RWPE2 (cell line): ENCODE results near the gene SUN2.

ENCODE experiments used
- ATAC-seq: fragments of 200-7000 bp; cut with Tn5 transposase; 3 replicates; pipeline ENCODE4 v1.9.1; 2021; ENCODE audit warnings: low read depth
- DNase-seq: peaks from one replicate; pipeline ENCODE4 v3.0.0-alpha.2; 2020; ENCODE audit warnings: low spot score
- H3K27ac ChIP-seq: fragments of 450-650 bp; 2 replicates; pipeline ENCODE4 v1.5.1; 2017; ENCODE audit warnings: mild to moderate bottlenecking; ENCODE audit not compliant: poor library complexity, severe bottlenecking
- H3K27me3 ChIP-seq: fragments of 250-450 bp; sonication (Bioruptor Pico); 2 replicates; pipeline ENCODE4 v1.5.1; 2021; ENCODE audit warnings: mild to moderate bottlenecking, moderate library complexity; ENCODE audit not compliant: insufficient read depth, poor library complexity, severe bottlenecking
- H3K36me3 ChIP-seq: fragments of 250-450 bp; sonication (Bioruptor Pico); 2 replicates; pipeline ENCODE4 v1.5.1; 2020; ENCODE audit warnings: low read depth, mild to moderate bottlenecking, moderate library complexity
- H3K4me1 ChIP-seq: fragments of 250-450 bp; sonication (Bioruptor Pico); 2 replicates; pipeline ENCODE4 v1.5.1; 2021; ENCODE audit warnings: mild to moderate bottlenecking, moderate library complexity; ENCODE audit not compliant: insufficient read depth, poor library complexity, severe bottlenecking
- H3K4me3 ChIP-seq: fragments of 250-450 bp; sonication (Bioruptor Pico); 2 replicates; pipeline ENCODE4 v1.5.1; 2021; ENCODE audit warnings: mild to moderate bottlenecking, moderate library complexity; ENCODE audit not compliant: severe bottlenecking
- H3K9me3 ChIP-seq: fragments of 250-450 bp; sonication (Bioruptor Pico); 2 replicates; pipeline ENCODE4 v1.5.1; 2021; ENCODE audit warnings: mild to moderate bottlenecking, moderate library complexity; ENCODE audit not compliant: severe bottlenecking
- CTCF ChIP-seq: fragments of 450-650 bp; IDR thresholded peaks from one replicate; pipeline ENCODE4 v1.5.1; 2017; ENCODE audit warnings: mild to moderate bottlenecking, moderate library complexity; ENCODE audit not compliant: poor library complexity, severe bottlenecking

The SUN2 gene

GRCh38 chr22:38744981-38745380 is 10.8 kb downstream of the SUN2 start:
- TF ChIP-seq CTCF: no peak
- Histone ChIP-seq H3K27ac (no peak overlapping the region), H3K4me1 (peaks cover 6% of the 10 kb centered on the region), H3K9me3 (no peaks in the 10 kb centered on the region), H3K27me3 (no peaks in the 10 kb centered on the region), H3K36me3 (peaks cover 91% of the 10 kb centered on the region), H3K4me3 (no peak overlapping the region)
- DNase-seq: no peak
- no peak for ATAC-seq

GRCh38 chr22:38742176-38742942 is 13.4 kb downstream of the SUN2 start:
- no peak for ATAC-seq

GRCh38 chr22:38741576-38741975 is 14.2 kb downstream of the SUN2 start:
- Histone ChIP-seq H3K4me3 (no peak overlapping the region), H3K36me3 (peaks cover 94% of the 10 kb centered on the region), H3K27me3 (no peaks in the 10 kb centered on the region), H3K4me1 (no peaks in the 10 kb centered on the region), H3K27ac (no peak overlapping the region), H3K9me3 (no peaks in the 10 kb centered on the region)
- ATAC-seq: no peak
- no peak for DNase-seq
- TF ChIP-seq CTCF: no peak

More at GRCh38 chr22:38742176-38742942, 13.4 kb downstream of the SUN2 start:
- Histone ChIP-seq H3K4me1 (no peaks in the 10 kb centered on the region), H3K27me3 (no peaks in the 10 kb centered on the region), H3K36me3 (peaks cover 93% of the 10 kb centered on the region), H3K4me3 (no peak overlapping the region), H3K27ac (no peak overlapping the region), H3K9me3 (no peaks in the 10 kb centered on the region)
- TF ChIP-seq CTCF: no peak
- DNase-seq: no peak

- no peak for DNase-seq
- TF ChIP-seq CTCF: no peak
- Histone ChIP-seq H3K36me3 (peaks cover 96% of the 10 kb centered on the region), H3K9me3 (no peaks in the 10 kb centered on the region), H3K27me3 (no peaks in the 10 kb centered on the region), H3K4me3 (no peak overlapping the region), H3K27ac (no peak overlapping the region), H3K4me1 (no peaks in the 10 kb centered on the region)
- no peak for ATAC-seq
Observed at GRCh38 chr22:38741166-38741565, 14.6 kb downstream of the SUN2 start.

DNA sequence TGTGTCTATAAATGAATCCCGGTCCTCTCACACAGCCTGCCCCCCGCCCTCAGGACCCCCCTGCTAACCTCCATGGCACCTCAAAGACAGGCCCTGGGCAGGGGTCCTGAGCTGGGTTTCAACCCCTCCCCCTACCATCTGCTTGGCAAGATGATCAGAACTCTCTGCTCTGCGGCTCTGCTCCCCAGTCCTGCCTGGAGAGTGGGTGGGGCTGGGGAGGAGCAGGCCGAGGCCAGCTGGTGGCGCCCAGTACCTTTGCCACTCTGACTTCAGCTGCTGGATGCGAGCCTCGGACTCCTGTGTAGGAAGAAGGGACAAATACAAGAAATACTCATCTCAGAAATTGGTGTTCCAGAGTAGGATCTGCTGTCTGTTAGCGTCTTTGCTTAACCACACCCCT is 15.0 kb downstream of the SUN2 start:
- H3K9me3 ChIP-seq: no peaks in the 10 kb centered on the region
- no peaks in the 10 kb centered on the region for H3K4me1 ChIP-seq
- H3K27me3 ChIP-seq: no peaks in the 10 kb centered on the region
- ATAC-seq (no peak), DNase-seq (no peak)
- H3K36me3 ChIP-seq: peaks cover 96% of the 10 kb centered on the region
- no peak for TF ChIP-seq CTCF
- no peak overlapping the region for H3K4me3 ChIP-seq
- no peak overlapping the region for H3K27ac ChIP-seq
